Osteocyte (in vitro differentiated cells): Measurements from ENCODE around the gene METRNL. TPM values are rescaled to one million over a fixed set of nuclear protein-coding genes. Genes with fewer than 3 reads are reported as not detected.

Experiments
- DNase-seq: peaks from one replicate; pipeline ENCODE4 v3.0.0; 2021; ENCODE audit warnings: mixed read lengths; ENCODE audit not compliant: unreplicated experiment; ENCODE audit errors: extremely low spot score
- H3K27ac Mint-ChIP-seq: one replicate; pipeline ENCODE4 v1.8.0; 2021; ENCODE audit warnings: mild to moderate bottlenecking, mixed read lengths; ENCODE audit not compliant: unreplicated experiment
- H3K27me3 Mint-ChIP-seq: one replicate; pipeline ENCODE4 v1.8.0; 2021; ENCODE audit warnings: mixed read lengths; ENCODE audit not compliant: unreplicated experiment
- H3K36me3 Mint-ChIP-seq: one replicate; pipeline ENCODE4 v1.8.0; 2021; ENCODE audit warnings: mixed read lengths; ENCODE audit not compliant: unreplicated experiment
- H3K4me1 Mint-ChIP-seq: one replicate; pipeline ENCODE4 v1.8.0; 2021; ENCODE audit warnings: mixed read lengths; ENCODE audit not compliant: unreplicated experiment
- H3K4me3 Mint-ChIP-seq: one replicate; pipeline ENCODE4 v1.8.0; 2021; ENCODE audit warnings: mild to moderate bottlenecking, moderate library complexity, mixed read lengths; ENCODE audit not compliant: unreplicated experiment
- H3K9me3 Mint-ChIP-seq: one replicate; pipeline ENCODE4 v1.8.0; 2021; ENCODE audit warnings: mixed read lengths; ENCODE audit not compliant: unreplicated experiment
- total RNA-seq: library from RNA; stranded (reverse); gene quantifications from 2 replicates; pipeline ENCODE4 v1.2.1, GENCODE V29; 2021
- TF ChIP-seq, protein P1 (sequence below): fragments of 200-600 bp; sonication (generic); IDR thresholded peaks from 2 replicates; pipeline ENCODE4 v1.5.0; 2021; ENCODE audit warnings: antibody characterized with exemption, mild to moderate bottlenecking, moderate library complexity

METRNL gene
- total RNA-seq, 1 donor from 2014 or later, result 214 TPM

DNA sequence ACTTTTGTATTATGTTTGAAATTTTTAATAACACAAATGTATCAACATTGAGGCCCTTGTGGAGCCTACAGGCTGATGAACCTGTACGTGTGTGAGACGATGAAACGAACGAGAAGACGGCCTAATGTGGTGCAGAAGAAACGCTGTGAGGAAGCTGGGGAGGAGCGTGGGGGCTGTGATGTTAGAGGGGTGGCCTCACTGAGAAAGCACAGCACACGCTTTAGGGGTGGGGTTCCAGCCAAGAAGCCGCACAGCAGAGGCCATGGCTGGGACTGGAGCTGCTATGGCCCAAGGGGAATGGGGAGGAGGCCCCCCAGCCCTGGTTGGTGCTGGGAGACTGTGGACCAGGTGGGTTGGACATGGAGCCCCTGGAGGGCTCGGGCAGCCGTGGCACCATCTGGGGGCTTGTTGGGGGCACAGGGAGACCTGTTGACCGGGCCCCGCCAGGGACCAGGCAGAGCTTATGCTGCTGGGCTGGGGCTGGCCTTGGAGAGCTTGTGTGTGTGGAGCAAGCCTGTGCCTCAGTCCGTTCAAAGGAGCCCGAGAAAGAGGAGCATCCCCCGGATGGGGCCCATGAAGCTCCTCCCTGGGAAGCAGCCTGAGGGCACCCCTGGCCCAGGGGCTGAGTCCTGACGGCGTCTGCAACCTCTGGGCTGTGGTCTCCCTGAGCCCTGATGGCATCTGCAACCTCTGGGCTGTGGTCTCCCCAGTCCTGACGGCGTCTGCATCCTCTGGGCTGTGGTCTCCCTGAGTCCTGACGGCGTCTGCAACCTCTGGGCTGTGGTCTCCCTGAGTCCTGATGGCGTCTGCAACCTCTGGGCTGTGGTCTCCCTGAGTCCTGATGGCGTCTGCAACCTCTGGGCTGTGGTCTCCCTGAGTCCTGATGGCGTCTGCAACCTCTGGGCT, 44.7 kb downstream of the METRNL start:
- Mint-ChIP-seq H3K27me3 (peaks cover 24% of the 10 kb centered on the region), H3K27ac (no peak overlapping the region)
- DNase-seq, result no peak

DNA sequence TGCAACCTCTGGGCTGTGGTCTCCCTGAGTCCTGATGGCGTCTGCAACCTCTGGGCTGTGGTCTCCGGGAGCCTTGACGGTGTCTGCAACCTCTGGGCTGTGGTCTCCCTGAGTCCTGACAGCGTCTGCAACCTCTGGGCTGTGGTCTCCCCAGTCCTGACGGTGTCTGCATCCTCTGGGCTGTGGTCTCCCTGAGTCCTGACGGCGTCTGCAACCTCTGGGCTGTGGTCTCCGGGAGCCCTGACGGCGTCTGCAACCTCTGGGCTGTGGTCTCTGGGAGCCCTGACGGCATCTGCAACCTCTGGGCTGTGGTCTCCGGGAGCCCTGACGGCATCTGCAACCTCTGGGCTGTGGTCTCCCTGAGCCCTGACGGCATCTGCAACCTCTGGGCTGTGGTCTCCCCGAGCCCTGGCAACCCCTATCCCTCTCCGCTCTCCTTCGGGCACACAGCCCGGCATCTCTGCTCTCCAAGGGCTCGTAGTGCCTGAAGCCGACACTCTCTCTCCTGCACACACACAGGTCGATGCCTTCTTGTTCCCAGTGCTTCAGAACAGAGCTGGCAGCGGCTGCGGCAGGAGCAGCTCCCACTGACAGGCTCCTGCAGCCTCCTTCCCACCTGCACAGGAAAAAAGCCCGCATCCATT, 45.6 kb downstream of the METRNL start:
- H3K27me3 Mint-ChIP-seq, result peaks cover 23% of the 10 kb centered on the region

More for the DNA sequence above, 44.7 kb downstream of the METRNL start:
- TF ChIP-seq, protein P1, sequence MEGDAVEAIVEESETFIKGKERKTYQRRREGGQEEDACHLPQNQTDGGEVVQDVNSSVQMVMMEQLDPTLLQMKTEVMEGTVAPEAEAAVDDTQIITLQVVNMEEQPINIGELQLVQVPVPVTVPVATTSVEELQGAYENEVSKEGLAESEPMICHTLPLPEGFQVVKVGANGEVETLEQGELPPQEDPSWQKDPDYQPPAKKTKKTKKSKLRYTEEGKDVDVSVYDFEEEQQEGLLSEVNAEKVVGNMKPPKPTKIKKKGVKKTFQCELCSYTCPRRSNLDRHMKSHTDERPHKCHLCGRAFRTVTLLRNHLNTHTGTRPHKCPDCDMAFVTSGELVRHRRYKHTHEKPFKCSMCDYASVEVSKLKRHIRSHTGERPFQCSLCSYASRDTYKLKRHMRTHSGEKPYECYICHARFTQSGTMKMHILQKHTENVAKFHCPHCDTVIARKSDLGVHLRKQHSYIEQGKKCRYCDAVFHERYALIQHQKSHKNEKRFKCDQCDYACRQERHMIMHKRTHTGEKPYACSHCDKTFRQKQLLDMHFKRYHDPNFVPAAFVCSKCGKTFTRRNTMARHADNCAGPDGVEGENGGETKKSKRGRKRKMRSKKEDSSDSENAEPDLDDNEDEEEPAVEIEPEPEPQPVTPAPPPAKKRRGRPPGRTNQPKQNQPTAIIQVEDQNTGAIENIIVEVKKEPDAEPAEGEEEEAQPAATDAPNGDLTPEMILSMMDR, result no peak
- no peaks in the 10 kb centered on the region for H3K9me3 Mint-ChIP-seq
- peaks cover 20% of the 10 kb centered on the region for H3K4me1 Mint-ChIP-seq
- H3K4me3 Mint-ChIP-seq, result no peak overlapping the region
- peaks cover 6% of the 10 kb centered on the region for H3K36me3 Mint-ChIP-seq

DNA sequence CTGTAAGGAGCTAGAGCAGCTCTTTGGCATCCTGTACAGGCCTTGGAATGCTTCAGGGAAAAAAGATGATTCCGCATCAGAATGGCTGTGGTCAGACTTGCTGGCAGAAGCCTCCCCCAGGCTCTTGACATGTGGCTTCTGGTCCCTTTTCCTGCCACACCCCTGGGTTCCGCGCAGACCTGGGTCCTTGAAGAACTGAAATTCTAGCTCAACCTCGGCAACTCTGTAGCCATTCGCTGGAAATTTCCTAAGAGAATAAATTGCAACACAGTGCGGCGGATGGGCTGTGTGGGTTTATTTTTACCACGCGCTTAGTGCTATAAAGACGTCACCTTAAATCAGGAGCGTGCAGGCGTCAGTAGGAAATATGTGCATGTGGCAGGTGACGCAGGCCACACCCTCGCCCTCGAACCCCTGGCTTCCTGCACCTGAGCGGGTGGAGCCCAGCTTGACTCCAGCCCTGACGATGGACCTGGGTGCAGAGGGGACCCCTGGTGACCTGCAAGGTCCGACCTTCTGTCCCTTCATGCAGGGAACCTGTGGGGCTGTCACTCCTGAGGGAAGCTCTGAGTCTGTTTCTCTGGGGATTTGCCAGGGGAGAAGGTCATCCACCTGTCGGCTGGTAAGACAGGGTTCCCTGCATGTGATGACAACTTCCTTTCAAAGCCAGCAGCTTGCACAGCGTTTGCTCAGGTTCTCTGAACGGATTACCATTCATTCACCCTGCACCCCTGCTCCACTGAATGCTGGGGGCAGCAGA, 46.3 kb downstream of the METRNL start:
- Mint-ChIP-seq H3K9me3 (no peaks in the 10 kb centered on the region), H3K27ac (no peak overlapping the region), H3K36me3 (peaks cover 6% of the 10 kb centered on the region), H3K4me3 (no peak overlapping the region), H3K4me1 (peaks cover 10% of the 10 kb centered on the region), H3K27me3 (peaks cover 17% of the 10 kb centered on the region)
- DNase-seq, result no peak
- TF ChIP-seq, protein P1, result no peak

More for the DNA sequence above, 45.6 kb downstream of the METRNL start:
- peaks cover 6% of the 10 kb centered on the region for H3K36me3 Mint-ChIP-seq
- no peak for DNase-seq
- H3K4me3 Mint-ChIP-seq, result no peak overlapping the region
- no peak overlapping the region for H3K27ac Mint-ChIP-seq
- H3K9me3 Mint-ChIP-seq, result no peaks in the 10 kb centered on the region
- TF ChIP-seq, protein P1, result no peak
- H3K4me1 Mint-ChIP-seq, result peaks cover 16% of the 10 kb centered on the region

DNA sequence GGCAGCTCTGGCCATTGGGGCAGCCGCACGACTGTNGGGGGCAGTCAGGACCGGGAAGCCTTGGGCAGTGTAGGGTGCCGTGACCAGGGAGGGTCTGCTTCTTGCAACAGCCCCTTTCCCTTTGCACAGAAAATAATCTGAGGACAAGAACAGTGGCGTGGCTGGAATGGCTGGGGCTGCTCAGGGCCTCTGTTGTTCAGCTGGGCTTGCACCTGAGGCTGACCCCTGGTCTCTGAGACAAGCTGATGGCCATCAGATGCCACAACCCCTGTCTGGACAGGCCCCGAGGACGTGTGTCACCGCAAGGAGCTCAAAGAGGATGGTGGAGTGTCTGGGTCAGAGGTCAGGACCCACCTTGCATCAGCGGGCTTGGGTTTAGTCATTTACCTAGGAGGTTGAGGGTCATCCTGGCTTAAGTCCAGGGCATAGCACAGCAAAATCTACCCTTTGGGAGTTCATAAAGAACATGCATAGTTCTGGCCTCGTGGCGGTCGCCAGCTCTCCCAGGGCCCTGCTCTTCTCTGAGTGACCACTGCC, 46.9 kb downstream of the METRNL start:
- H3K36me3 Mint-ChIP-seq, result peaks cover 6% of the 10 kb centered on the region
- TF ChIP-seq, protein P1, result no peak
- no peak for DNase-seq
- H3K27ac Mint-ChIP-seq, result no peak overlapping the region
- no peaks in the 10 kb centered on the region for H3K9me3 Mint-ChIP-seq
- peaks cover 10% of the 10 kb centered on the region for H3K4me1 Mint-ChIP-seq
- no peak overlapping the region for H3K4me3 Mint-ChIP-seq
- peaks cover 16% of the 10 kb centered on the region for H3K27me3 Mint-ChIP-seq
